SK-N-MC (cell line): ENCODE results near the gene KCNAB1.
"Not testable (repeated sequence)": the region's sequence is repeated elsewhere in the genome, so short reads cannot be mapped to it uniquely, and the experiment has no call there.

ENCODE experiments used
- EZH2 ChIP-seq: fragments of 200-600 bp; sonication (generic); IDR thresholded peaks from one replicate; pipeline ENCODE4 v1.6.1; 2017; ENCODE audit warnings: antibody characterized with exemption
- POLR2AphosphoS5 ChIP-seq: IDR thresholded peaks from 2 replicates; pipeline ENCODE4 v1.6.1; 2012; ENCODE audit warnings: mild to moderate bottlenecking, low read depth, low read length, borderline replicate concordance

DNA sequence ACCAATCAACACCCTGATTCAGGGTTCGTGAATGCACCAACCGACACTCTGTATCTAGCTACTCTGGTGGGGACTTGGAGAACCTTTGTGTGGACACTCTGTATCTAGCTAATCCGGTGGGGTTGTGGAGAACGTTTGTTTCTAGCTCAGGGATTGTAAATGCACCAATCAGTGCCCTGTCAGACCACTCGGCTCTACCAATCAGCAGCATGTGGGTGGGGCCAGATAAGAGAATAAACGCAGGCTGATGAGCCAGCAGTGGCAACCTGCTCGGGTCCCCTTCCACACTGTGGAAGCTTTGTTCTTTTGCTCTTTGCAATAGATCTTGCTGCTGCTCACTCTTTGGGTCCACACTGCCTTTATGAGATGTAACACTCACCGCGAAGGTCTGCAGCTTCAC lies 20.4 kb upstream of the KCNAB1 start:
- not testable (repeated sequence) for TF ChIP-seq EZH2, POLR2AphosphoS5
